HAP-1 (cell line): Measurements from ENCODE around the gene VGLL4.

Source experiments
- DNase-seq, 2 experiments: peaks; one replicate each; pipeline ENCODE4 v3.0.0-alpha.2; 2016 to 2020; ENCODE audit warnings: low spot score in 2 of 2
- H3K27me3 ChIP-seq: fragments of 250-450 bp; sonication (Bioruptor Pico); 2 replicates; pipeline ENCODE4 v1.5.1; 2020; ENCODE audit warnings: low read depth, mild to moderate bottlenecking, moderate library complexity
- H3K36me3 ChIP-seq: fragments of 250-450 bp; sonication (Bioruptor Pico); replicated peaks from 2 replicates; pipeline ENCODE4 v1.5.1; 2020; ENCODE audit warnings: mild to moderate bottlenecking
- H3K4me1 ChIP-seq: fragments of 250-450 bp; sonication (Bioruptor Pico); 2 replicates; pipeline ENCODE4 v1.5.1; 2020; ENCODE audit warnings: mild to moderate bottlenecking
- H3K4me3 ChIP-seq: fragments of 250-450 bp; sonication (Bioruptor Pico); 2 replicates; pipeline ENCODE4 v1.5.1; 2020; ENCODE audit warnings: mild to moderate bottlenecking, moderate library complexity
- H3K9me3 ChIP-seq: fragments of 250-450 bp; sonication (Bioruptor Pico); 2 replicates; pipeline ENCODE4 v1.5.1; 2020; ENCODE audit warnings: mild to moderate bottlenecking, moderate library complexity
- in situ Hi-C: fragments of 300-500 bp; cut with MboI; formaldehyde crosslinking; loops from 3 replicates; pipeline ENCODE4 v1.14.3; 2020; ENCODE audit warnings: low sequenced_read_pairs, inconsistent platforms, mixed read lengths

VGLL4 gene

GRCh38 chr3:11563865-11564185 is 79.9 kb downstream of the VGLL4 start:
- Histone ChIP-seq H3K27me3 (no peaks in the 10 kb centered on the region), H3K9me3 (no peaks in the 10 kb centered on the region), H3K36me3 (no peaks in the 10 kb centered on the region; the same call in none of the 2 replicates), H3K4me3 (no peak overlapping the region), H3K4me1 (no peaks in the 10 kb centered on the region)
- no peak for DNase-seq
- in situ Hi-C loops = no loop called here

GRCh38 chr3:11563159-11563864 is 80.4 kb downstream of the VGLL4 start:
- no peak for DNase-seq
- Histone ChIP-seq H3K4me1 (no peaks in the 10 kb centered on the region), H3K4me3 (no peak overlapping the region), H3K9me3 (no peaks in the 10 kb centered on the region), H3K36me3 (no peaks in the 10 kb centered on the region; the same call in none of the 2 replicates), H3K27me3 (no peaks in the 10 kb centered on the region)
- in situ Hi-C loops = no loop called here

DNA sequence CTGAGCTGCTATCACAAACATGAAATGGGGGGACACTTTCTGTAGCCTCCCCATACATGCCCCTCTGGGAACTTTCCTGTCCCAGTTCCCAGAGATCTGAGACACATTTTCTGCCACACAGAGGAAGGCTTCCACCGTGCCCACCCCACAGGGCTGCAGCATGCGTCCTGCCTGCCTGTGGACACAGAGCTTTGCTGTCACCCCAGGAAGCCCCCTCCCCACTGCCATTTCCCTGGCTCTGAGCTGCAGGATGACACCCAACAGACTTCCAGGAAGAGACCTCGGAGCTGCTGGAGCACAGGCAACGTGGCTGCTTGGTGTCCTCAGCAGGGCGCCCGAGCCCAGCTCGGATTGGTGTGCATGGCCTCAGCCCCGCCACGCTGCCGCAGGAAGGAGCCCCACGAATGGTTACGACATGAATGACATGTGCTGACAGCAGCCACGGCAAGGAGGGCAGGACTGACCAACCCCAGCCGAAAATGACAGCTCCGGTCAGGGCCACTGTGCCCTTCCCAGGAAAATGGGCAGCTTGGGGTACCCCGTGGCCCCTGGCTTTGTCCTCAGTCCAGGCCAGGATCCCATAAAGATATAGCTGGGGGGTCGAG is 81.3 kb downstream of the VGLL4 start:
- Histone ChIP-seq H3K9me3 (no peaks in the 10 kb centered on the region), H3K36me3 (peaks cover 4% of the 10 kb centered on the region), H3K27me3 (no peaks in the 10 kb centered on the region), H3K4me3 (no peak overlapping the region), H3K4me1 (no peaks in the 10 kb centered on the region)
- no peak for DNase-seq
- in situ Hi-C loops = no loop called here

DNA sequence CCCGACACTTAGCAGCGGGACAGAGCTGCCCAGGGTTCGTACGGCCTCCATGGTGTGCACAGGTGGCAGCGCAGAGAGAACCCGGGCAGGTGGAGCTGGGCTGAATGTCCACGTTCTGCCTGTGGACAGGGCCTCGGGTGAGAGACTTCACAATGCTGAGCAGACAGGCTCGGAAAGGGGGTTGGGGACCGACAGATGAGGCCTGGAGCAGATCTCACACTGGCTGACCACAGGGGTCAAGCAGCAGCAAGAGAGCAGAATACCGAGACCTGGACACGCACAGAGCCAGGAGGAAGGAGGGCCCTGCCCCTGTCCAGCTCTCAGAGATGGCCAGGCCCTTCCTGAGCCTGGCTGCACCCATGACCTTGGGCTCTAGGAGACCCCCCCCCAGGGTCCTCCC is 83.0 kb downstream of the VGLL4 start:
- Histone ChIP-seq H3K4me3 (no peak overlapping the region), H3K4me1 (no peaks in the 10 kb centered on the region), H3K36me3 (peaks cover 4% of the 10 kb centered on the region), H3K27me3 (no peaks in the 10 kb centered on the region), H3K9me3 (no peaks in the 10 kb centered on the region)
- DNase-seq = no peak
- in situ Hi-C loops = no loop called here

- no peaks in the 10 kb centered on the region for H3K27me3 ChIP-seq
- peaks cover 4% of the 10 kb centered on the region for H3K36me3 ChIP-seq
- no peak for DNase-seq
- in situ Hi-C loops = no loop called here
- H3K9me3 ChIP-seq = no peaks in the 10 kb centered on the region
- H3K4me3 ChIP-seq = no peak overlapping the region
- H3K4me1 ChIP-seq = no peaks in the 10 kb centered on the region
These were observed 83.7 kb downstream of the VGLL4 start for GRCh38 chr3:11559816-11560633.

DNA sequence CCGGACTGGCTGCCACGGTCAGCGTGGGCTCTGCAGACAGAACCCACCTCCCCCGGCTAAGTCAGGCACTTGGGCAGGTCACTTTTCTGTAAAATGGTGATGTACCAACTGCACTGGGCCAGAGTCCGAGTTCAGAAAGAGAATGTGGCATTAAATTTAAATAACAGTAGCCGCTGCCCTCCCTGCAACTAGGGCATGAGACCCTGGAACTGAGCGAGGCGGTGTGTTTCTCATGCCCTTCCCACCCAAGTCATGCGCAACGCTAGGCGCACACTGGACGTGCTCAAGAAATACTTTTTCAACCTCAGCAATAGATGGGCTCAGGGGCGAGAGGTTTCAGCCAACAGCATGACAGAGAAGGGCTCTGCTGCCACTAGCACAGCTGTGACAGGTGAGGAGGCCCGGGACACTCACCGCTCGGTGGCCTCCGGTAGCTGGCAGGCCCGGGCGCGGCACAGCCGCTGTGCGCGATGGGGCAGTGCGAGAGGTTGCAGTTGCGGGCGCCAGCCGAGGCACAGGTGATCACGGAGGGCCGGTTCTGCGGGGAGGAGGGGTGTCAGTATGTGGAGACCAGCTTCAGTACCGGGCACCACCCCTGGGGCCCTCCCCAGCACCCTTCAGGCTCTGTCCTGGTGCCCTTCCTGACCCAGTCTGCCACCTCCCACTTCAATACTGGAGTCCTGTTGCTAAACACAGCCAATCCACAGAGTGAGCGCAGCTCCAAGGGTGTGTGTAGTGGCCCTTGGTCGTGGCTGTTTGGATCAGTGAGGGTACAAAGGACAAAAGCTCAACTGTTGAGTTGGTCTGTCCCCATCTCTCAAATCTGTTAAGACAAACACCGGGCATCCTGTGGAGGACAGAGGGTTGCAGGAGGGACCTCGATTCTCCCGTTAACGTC is 84.5 kb downstream of the VGLL4 start:
- no peak for DNase-seq
- Histone ChIP-seq H3K4me3 (no peak overlapping the region), H3K36me3 (peaks cover 4% of the 10 kb centered on the region), H3K27me3 (no peaks in the 10 kb centered on the region), H3K9me3 (no peaks in the 10 kb centered on the region), H3K4me1 (no peaks in the 10 kb centered on the region)
- in situ Hi-C loops = no loop called here

- Histone ChIP-seq H3K27me3 (no peaks in the 10 kb centered on the region), H3K4me3 (no peak overlapping the region), H3K4me1 (no peaks in the 10 kb centered on the region), H3K9me3 (no peaks in the 10 kb centered on the region), H3K36me3 (peaks cover 4% of the 10 kb centered on the region)
- DNase-seq = no peak
- in situ Hi-C loops = no loop called here
These were observed 85.3 kb downstream of the VGLL4 start for GRCh38 chr3:11558411-11558903.

DNA sequence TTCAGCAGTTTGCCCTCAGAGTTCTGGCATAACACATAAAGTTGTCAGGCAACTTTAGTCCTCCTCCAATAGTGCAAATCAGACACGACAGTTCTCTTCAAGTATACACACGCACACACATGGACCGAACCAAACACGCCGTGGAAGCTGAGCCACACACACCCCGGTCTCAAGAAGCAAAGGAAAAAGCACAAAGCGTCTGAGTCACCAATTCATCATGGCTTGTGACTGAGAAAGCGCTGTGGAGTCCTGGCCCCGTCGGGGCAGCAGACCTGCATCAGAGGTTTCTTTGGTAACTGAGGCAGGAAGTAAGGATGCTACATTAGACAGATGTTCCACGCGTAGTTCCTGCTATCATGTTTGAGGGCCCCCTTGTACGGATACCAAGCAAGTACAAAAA is 85.7 kb downstream of the VGLL4 start:
- H3K4me3 ChIP-seq = no peak overlapping the region
- H3K4me1 ChIP-seq = no peaks in the 10 kb centered on the region
- in situ Hi-C loops = no loop called here
- no peaks in the 10 kb centered on the region for H3K27me3 ChIP-seq
- no peaks in the 10 kb centered on the region for H3K9me3 ChIP-seq
- H3K36me3 ChIP-seq = peaks cover 4% of the 10 kb centered on the region
- no peak for DNase-seq

DNA sequence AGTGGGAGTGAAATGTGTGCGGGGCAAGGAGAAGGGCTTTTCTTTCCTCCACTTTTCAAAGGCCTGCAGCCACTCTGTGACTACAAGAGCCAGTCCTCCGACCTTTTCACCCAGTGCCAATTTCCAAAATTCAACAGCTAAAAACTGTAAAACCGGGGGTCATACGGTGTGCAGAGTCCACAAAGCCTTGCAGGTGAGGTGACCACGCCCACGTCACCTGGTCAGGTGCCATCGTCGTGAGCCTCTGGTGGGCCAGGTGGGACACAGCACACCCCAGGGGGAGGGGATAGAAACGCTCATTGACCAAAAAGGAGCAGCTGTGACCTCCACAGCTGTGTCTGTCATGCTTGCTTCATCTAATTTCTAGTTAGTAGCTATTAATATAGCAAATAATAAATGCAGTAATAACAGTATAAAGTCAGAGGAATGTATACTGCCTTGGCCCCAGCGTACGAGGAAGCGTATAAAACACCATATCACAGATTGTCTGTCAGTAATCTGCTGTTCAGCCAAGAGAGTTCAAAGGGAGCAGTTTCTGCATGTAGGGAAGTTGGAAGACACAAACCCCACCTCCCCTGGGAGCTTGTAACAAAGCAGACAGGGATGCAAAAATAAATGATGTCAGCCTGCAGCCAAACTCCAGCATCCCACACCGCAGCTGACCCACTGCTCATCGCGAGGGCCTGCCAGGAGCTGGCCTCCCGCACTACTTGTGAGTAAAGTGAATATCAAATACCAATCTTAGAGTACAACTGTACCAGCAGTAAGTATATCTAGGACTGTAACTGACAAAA is 86.7 kb downstream of the VGLL4 start:
- no peak for DNase-seq
- H3K4me3 ChIP-seq = no peak overlapping the region
- H3K36me3 ChIP-seq = peaks cover 4% of the 10 kb centered on the region; the same call in 1 of the 2 replicates
- H3K9me3 ChIP-seq = no peaks in the 10 kb centered on the region
- H3K27me3 ChIP-seq = no peaks in the 10 kb centered on the region
- in situ Hi-C loops = no loop called here
- H3K4me1 ChIP-seq = no peaks in the 10 kb centered on the region

DNA sequence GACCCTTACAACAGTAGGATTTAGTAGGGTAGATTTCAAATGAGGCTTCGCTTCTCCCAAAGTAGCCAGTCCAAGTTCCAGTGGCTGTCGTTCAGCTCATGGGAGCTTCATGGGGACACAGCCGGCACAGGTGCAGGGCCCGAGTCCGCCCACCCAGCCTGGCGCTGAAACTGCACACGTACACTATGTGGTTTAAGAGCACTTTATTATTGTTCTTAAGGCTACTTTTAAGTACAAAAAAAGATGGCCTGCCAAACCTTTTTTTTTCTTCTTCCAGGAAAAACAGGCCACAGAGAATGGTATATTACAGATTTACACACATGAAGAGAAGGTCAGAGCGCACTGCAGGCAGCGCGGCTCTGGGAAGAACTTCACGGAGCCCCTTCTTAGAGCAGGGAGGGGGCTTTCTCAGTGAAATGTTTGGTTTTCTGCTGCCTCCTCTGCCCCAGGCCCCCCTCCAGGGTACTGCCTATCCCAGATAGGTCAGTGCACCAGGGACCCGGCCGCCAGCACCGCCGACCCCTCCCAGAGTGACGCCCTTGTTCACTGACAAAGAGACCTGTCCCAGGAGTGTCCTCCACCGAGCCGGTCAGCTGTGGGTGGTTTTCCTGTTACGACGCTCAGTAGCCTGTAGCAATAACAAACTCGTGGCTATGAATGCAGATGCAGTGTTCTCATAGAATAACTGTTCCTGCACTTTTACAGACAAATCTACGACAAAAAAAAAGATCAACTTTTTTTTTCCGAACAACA is 87.7 kb downstream of the VGLL4 start:
- Histone ChIP-seq H3K4me1 (no peaks in the 10 kb centered on the region), H3K27me3 (no peaks in the 10 kb centered on the region), H3K4me3 (no peak overlapping the region), H3K36me3 (peaks cover 4% of the 10 kb centered on the region; the same call in 1 of the 2 replicates), H3K9me3 (no peaks in the 10 kb centered on the region)
- in situ Hi-C loops = no loop called here
- DNase-seq = no peak

DNA sequence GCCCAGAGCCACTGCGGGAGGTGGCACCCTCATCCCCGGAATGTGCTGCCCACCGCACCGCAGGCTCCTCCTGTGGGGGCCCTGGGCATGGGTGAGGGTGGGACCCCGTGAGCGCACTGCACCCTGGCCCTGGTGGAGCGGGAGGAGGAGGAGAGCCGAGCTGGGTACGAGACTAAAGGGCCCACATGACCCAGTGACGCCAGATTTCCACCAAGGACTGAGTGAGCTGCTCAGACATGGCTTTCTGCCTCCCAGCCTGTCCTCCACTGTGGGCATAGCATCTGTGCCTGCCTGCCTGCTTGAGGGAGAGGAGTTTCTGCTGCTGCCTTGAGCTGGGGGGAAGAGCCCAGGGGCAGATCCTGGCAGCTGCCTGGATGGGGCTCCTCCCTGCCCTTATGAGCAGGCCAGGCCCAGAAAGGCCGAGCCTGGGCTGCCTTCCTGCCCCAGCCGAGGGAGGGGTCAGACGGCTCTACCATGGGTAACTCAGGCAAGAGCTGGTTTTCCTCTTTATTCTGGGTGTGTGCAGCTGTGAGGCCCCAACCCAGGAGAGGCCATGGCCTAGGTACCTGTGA is 88.4 kb downstream of the VGLL4 start:
- no peak overlapping the region for H3K4me3 ChIP-seq
- no peaks in the 10 kb centered on the region for H3K27me3 ChIP-seq
- H3K9me3 ChIP-seq = no peaks in the 10 kb centered on the region
- no peaks in the 10 kb centered on the region for H3K4me1 ChIP-seq
- H3K36me3 ChIP-seq = peaks cover 4% of the 10 kb centered on the region; the same call in 1 of the 2 replicates
- in situ Hi-C loops = no loop called here
- DNase-seq = no peak

DNA sequence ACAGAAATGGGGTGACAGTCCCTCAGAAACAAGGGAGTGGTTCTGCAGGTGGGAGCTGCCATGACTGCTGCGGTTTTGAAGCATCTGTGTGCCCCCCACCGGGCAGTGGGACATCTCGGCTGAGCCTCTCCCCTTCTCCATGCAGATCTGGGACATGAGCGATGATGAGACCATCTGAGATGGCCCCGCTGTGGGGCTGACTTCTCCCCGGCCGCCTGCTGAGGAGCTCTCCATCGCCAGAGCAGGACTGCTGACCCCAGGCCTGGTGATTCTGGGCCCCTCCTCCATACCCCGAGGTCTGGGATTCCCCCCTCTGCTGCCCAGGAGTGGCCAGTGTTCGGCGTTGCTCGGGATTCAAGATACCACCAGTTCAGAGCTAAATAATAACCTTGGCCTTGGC is 89.0 kb downstream of the VGLL4 start:
- Histone ChIP-seq H3K27me3 (no peaks in the 10 kb centered on the region), H3K36me3 (peaks cover 4% of the 10 kb centered on the region; the same call in 1 of the 2 replicates), H3K4me1 (no peaks in the 10 kb centered on the region), H3K4me3 (no peak overlapping the region), H3K9me3 (no peaks in the 10 kb centered on the region)
- in situ Hi-C loops = no loop called here
- DNase-seq = no peak
